HG02973 (cell line): Measurements from ENCODE around the gene LGALSL.
A peak's percentile ranks its signal among the peaks of the same experiment; 100 is the strongest.

Experiments used
- ATAC-seq: cut with Tn5 transposase; IDR thresholded peaks from one replicate; pipeline ENCODE4 v1.9.1; 2021; ENCODE audit warnings: moderate library complexity; ENCODE audit not compliant: unreplicated experiment

LGALSL gene

DNA sequence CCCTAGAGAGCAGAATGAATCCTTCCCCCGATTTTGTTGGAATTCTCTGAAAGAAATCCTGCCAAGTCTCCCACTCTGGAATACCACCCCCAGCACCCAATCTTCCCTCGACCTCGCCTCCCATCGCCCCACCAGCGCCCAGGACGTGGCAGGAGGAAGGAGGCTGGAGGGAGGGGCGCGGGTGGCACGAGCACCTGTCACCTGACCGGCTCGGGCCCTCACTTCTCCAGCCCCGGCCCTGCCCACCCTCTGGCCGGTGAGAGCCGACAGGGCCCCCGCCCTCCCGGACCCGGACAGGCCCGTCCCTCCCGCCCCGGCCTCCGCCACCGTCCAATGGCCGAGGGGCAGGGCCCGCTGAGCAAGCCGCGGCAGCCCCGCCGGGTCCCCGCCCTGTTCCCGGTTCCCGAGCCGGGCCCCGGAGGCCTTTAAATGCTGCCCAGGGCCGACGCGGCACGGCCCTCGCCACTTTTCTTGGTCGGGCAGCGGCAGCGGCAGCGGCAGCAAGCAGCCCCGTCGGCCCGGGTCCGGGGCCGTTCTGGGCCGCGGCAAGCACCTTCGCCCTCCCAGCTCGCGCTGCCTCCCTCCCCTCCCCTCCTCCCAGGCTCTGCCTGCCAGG, at the start of gene LGALSL:
Gene LGALSL (plus strand): TSS at position 393 of the 616 bp plus-strand sequence. CDS start 384 bp downstream, outside the sequence.
- peak; percentile 64 for ATAC-seq

DNA sequence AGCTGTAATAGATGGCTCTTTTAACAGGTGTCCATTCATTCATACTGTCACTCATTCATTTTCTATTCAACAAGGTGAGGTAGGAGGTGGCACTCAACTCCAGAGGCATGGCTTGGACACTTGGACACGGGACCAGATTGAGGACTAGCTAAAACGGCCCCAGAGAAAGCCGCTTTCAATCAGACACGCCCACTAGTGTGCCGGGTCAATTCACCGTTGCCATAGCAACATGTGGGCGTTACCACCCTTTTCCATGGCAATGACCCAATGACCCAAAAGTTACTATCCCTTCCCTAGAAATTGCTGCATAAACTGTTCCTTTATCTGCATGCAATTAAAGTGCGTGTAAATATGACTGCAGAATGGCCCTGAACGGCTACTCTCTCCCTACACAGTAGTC, 49.2 kb upstream of the LGALSL start:
- no peak for ATAC-seq

DNA sequence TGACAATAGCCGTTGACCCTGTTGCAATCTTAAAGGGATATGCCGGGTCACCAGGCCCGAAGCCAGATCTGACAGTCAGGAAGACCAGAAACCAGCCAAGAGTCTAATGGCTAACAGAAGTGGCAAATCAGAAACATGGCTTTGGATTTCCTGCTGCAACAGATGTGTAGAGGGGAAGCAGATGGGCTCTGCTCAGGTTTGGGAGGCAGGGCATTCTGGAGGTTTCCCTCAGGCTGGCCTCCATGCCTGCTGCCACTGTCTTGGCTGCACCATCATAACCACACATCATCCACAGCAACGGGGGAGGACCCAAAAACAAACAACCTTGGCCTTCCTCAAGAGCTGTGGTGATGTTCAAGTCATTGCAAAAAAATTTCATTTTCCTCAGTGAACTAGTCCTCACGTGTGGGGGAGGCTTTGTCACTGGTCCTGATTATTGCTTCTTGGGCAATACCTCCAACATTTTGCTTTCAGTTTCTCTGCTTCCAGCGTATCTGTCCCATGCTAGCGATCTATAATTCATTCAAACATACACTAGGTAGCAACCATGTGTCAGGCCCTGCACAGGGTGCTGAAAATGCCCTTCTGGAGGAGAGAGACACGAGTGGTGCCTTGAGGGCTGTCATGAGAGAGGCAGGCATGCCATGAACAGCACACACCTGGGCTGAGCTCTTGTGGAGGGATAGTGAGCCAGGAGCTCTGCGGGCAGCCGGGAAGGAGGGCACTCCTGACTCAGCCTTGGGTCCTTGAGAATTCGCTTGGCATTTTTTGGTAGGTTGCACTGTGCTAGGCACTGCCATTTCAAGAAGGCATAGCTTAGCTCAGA, 48.2 kb upstream of the LGALSL start:
- ATAC-seq = no peak

DNA sequence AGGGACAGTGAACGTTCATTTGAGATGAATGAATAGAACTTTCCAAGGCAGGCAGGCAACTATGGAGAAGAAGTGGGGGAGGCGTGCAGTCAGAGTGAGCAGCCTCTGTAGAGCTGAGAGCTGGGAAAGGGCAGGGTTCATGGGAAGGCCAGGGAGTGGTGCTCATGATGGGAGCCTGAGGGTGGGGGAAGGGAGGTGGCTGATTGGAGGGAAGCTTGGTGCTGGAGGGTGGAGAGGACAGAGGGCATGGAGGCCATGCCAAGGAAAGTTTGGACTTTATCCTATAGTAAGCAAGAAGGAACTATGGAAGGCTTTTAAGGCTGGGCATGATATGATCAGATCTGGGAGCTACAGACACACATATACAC, 47.6 kb upstream of the LGALSL start:
- no peak for ATAC-seq

DNA sequence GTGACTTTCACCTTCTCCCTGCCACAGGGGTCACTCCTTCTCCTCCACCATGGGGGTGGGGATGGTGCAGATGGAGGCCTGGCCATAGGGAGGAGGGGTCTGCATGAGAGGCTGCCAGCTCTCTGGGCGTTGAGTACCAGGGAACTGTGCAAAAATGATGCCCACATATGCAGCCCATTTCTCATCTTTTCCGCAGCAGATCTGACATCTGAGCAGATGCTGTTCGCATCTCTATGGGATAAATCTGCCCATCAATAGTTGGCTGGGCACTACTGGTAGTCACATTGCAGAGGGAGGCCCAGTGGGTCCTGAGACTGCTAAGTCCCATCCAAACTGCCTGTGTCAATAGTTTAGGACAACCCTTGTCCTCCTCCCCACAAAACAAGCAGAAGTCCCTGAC, 45.9 kb upstream of the LGALSL start:
- ATAC-seq = no peak

DNA sequence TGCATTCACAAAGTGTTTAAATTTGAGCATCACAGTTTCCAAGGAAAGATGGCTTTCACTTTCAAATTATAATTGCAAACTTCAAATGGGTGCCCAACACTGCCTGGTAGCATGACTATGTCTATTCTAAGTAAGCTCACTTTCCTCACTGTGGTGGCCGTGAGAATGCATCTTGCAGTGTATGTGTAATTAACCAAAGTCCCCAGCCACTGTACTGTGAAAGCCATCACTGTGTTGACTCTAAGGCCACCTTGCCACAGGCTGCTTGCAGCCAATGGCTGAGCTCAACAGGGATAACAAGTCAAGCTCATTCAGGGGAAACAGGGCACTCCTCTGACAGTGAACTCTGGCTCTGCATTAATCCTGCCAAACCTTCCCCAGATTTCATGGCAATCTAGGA, 43.3 kb upstream of the LGALSL start:
- ATAC-seq = no peak

DNA sequence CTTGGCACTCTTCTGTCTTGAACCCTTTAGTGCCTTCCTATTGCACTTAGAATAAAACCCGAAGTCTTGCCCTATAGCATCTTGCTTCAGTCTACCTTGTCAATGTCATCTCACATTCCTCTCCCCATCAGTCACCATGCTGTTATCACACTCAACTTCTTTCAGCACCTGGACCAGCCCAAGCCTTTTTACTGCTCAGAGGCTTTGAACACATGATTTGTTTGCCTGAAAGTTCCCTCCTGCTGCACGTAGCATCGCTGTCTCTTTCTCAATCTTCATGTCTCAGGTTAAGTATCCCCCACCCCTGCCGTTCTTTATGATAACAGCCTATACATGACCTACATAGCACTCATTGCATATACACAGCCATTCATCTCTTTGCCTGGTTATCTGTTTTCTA, 41.3 kb upstream of the LGALSL start:
- ATAC-seq = no peak

DNA sequence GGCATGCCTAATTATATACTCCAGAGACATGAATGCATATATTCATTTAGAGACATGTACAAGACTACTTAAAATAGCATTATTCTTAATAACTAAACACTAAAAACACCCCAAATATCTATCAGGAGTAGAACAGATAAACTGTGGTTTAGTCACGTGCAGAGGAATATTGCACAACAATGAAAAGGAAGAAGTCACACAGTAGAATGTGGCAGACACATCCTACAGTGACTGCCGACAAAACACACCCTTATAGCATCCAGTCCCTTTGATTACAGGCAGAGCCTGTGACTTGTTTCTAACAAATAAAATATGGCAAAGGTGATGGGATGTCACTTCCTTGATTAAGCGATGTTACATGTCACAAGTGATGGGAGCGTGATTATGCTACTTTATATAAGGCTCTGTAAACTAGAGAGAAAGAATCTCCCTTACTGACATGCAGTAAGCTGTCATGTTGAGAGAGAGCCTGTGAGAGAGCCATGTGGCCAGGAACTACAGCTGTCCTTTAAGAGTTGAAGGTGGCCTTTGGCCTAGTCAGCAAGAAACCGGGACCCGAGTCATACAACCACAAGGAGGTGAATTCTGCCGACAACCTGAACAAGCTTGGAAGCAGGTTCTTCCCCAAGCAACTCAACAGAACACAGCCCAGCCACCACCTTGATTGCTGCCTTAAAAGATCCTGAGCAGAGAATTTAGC, 39.1 kb upstream of the LGALSL start:
- ATAC-seq = no peak

DNA sequence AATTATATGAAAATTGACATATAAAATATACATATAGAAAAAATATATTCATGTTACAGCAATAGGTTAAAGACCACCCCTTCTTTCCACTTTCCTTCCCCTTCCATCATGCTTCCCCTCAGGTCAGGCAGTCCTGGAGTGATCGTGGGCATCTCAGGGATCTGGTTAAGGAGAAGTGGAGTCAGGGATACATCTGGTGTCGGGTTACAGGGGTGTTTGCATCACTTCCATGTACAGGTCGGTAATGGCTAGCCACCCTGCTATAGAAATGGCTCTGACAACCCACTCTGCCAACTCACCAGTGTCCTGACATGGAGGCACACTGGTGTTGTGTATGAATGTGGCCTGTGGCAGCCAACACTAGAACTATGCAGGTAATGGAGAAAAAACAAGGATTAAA, 36.3 kb upstream of the LGALSL start:
- ATAC-seq = no peak

DNA sequence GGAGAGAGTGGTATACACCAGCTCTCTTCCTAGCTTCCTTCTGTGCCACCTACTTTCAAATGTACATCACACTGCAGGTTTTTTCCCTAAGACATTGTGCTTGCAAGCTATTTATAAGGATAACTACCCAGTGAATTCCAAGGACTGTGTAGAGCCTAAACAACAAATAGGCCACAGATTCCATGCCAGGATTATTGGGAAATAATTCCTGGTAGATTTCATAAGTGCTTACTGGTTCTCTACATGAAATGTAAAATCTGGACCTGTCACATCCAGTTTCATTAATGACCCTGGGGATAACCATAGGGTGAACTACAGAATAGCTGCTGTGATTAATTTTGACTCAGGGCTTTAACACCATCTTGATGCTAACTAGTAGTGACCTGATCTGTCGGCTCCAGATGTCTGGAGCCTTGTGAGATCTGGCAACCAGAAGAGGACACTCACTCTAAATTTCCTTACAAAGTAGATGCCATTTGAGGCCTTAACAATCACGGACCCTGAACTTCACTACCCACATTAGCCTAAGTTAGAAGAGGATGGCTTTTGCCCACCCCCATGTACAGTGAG, 34.3 kb upstream of the LGALSL start:
- ATAC-seq = no peak

DNA sequence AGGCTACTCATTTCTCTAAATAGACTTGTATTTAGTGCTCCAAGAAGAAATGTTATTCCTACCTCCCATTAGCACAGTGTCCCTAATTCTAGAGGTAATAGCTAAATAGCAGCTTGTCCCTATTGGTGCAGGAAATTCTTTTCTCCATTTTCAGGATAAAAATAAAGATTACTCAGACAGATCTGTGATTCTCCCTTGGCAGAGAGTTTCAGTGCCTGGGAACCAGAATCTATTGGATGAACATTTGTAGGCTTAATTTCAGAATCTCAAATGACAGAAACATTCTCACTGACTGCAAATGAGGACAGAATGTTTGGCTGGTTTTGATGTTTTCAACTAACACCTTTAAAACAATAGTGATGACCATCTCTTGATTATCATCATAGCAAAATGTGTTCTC, 33.3 kb upstream of the LGALSL start:
- no peak for ATAC-seq

DNA sequence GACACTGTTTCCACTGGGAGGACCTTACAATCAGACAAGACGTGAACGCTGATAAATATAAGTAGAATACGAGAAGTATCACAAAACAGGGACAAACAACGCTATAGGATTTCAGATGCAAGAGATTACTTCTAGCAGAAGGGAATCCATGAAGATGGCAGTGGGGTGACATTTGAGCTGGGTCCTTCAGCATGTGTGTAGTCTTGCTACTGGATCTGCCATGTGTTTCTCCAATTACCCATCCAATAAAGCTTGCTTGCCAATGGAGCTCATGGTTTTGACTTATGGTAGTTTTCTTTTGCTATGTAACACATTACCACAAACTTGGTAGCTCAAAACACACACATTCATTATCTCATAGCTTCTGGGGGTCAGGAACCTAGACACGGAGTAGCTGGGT, 32.8 kb upstream of the LGALSL start:
- ATAC-seq = no peak

DNA sequence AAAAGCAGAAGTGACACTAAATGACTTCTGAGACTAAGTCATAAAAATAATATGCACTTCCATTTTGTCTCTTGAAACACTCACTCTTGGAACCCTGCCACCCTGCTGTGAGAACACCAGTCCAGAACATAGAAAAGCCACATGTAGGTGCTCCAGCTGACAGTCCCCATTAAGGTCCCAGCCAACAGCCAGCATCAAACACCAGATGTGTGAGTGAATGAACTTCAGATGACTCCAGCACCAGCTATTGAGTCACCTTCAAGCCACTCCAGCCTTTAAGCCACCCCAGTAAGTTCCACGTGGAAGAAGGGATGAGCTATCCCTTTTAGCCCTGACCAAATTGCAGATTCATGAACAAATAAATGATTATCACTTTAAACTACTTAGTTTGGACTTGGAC, 31.5 kb upstream of the LGALSL start:
- no peak for ATAC-seq

DNA sequence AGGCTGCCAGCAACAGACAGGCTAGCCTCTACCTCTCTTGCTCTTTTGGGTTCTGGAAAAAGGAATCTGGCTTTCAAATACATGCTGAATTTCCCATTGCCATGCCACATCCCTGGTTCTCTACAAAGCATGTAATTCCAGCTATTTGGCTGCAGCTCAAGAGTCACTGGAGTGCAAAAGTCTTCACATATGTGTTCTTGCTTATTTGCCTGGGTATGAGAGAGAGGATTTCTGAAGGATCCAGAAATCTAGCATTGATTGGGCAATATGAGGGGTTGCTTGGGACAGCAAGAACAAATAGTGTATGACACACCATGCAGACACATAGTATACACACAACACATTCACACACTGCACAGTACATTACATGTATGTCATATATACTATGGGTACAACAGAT, 30.7 kb upstream of the LGALSL start:
- ATAC-seq = no peak

DNA sequence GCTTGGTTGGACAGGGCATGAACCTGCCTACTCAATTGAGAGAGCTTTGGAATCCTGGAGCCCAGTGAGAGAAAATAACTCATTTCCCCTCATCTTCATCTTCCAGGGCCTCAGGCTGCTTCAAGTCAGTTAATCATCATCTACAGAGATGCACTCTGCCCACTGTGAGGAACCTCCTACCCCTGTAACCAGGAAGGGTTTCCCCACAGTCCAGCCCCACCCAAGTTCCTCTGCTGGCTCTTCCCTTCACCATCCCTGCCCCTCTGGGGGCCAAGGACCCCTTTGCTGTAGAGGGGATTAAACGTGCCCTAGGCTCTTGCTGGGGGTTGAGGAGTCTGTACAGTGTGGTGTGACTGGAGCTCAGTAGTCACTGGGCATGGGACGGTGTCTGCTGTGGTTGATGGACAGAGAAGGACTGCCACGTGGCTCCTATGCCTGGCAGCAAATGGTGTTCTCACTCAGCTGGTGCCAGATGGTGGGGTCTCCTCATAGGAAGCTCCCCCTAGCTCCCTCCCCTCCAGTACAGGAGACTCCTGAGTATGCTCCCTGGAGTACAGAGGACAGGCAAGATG, 29.5 kb upstream of the LGALSL start:
- no peak for ATAC-seq

DNA sequence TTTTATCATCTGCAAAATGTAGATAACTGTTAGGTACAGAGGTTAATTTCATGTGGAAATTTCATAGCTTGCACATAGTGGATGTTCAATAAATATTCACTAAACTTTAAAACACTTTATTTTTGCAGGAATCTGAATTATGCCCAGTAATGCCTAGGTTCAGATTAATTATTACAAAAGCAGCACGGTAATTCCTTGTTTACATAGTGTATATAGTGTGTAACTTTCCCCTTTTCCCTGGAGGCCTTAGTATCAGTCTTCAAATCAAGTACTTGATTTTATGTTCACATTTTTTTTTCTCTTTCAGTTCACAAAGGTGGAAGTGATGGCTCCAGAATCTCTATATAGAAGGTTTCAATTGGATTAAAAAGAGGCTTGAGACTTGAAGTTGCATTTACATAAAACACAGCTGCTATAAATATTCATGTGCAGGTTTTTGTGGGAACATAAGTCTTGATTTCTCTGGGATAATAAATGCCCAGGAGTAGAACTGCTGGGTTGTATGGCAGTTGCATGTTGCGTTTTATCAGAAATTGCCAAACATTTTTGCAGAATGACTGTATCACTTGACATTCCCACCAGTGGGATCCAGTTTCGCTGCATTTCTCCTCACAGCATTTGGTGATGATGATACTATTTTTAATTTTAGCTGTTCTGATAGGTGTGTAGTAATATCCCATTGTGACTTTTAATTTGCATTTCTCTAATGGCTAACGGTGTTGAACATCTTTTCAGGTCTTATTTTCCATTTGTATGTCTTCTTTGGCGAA, 27.6 kb upstream of the LGALSL start:
- ATAC-seq = no peak

DNA sequence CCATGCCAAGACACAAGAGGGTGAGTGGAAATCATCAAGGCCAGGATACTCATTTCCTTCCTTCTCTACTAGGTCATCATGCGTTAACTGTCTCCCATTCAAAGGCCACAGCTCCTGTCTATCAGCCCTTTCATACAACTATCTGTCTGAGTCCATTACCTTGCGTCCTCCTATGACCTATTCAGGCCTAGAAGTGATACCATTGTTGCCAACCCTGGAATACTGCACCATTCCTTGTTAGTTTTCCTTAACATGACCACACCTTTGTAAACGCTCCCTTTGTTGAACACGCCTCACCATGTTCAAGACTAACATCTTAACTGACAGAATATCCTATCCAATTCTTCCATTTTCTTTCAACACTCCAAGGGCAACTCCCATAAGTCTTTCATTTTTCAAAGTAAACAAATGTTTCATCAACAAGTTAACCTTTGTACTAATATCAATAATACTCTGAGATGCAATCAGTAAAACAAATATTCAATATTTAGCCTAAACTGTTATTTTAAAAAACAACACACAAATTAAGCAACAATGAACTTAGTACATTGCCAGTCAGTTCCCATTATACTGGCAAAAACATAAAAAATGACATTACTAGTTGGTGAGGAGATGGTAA, 19.8 kb upstream of the LGALSL start:
- no peak for ATAC-seq

DNA sequence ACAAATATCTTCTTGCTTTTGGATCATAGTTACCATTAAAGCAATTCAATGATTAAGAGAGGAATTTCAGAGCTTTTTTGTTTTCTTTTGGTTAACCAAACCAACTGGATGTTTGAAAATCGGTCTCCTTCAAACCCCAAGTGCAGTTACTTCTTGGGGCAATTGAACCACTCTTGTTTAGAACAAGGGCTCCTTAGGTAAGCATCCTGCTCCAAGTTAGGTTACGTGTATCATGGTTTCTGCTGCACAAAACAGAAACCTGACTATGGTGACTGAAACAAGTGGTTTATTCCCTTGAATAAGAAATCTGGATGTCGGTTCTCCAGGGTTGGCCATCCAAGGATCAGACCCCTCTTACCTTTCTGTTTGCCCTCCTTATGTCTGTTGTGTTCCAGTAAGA, 16.1 kb upstream of the LGALSL start:
- no peak for ATAC-seq

DNA sequence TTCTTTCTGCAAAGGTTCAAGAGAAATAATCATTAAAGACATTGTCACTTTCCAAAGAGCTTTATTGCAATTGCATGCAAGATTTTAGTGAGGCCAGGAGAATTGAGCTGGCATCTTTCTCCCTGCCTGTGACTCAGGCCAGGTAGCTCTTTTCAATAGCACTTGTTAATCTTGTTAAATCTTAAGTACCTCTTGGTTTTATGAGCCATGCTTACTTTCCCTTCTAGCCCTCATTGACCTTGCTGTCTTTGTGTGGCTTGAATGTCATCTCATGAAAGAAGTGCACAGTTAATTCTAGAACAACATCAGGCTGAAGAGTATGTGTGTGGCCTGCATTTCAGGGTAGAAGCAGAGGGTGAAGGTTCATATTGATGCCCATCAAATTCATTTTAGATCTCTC, 14.8 kb upstream of the LGALSL start:
- ATAC-seq = no peak

DNA sequence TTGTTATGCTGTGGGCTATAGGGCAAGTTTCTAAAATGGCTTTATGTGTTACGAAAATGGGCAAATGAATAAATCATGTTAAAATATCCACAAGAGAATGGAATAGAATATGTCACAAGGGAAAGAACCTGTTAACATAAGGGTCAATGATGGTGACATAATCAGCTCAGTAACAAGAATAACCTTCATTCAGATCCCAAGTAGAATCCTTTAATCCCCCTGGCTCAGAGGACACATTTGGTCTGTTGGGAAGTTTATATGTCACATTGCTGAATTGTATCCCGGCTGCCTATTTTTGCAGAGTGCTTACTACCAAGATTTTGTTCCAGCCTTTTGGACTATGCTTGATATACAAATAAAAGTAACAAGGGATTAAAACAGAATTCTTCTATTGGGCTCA, 13.1 kb upstream of the LGALSL start:
- ATAC-seq = no peak
